GM10248 (cell line): ENCODE results near the gene B9D2.
A peak's percentile ranks its signal among the peaks of the same experiment; 100 is the strongest.

Experiments
- CTCF ChIA-PET: fragments of 300-600 bp; sonication (Branson Sonifier 250); formaldehyde crosslinking; extraction: SDS; loops from one replicate; lab custom pipeline; 2021; ENCODE audit warnings: antibody characterized with exemption; lab: Yijun Ruan, JAX
- POLR2A ChIA-PET: fragments of 350-650 bp; sonication (Branson Sonifier 250); formaldehyde crosslinking; extraction: SDS; loops from one replicate; lab custom pipeline; 2020; ENCODE audit warnings: antibody characterized with exemption; lab: Yijun Ruan, JAX
- DNase-seq: peaks from one replicate; pipeline ENCODE4 v3.0.0; 2012; ENCODE audit errors: extremely low spot score
- TF ChIP-seq, protein P1 (sequence below): IDR thresholded peaks from 2 replicates; pipeline ENCODE4 v1.5.1; 2012; ENCODE audit warnings: mild to moderate bottlenecking, low read depth; ENCODE audit errors: extremely low read depth, missing control alignments, control extremely low read depth

The B9D2 gene

DNA sequence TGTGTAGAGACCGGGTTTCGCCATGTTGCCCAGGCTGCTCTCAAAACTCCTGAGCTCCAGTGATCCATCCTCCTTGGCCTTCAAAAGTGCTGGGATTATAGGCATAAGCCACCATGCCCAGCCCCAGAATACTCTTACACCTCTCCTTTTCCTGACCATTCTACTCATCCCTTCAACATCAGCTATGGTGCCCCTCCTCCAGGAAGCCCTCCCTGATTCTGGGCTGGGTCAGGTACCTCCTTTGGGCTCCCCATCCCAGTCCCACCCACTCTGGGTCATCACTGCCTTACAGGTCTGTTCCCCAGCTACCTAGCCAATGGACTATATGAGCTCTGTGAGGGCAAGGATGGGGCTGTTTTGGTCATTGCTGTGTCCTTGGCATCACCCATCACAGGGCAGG is 19.8 kb downstream of the B9D2 start:
- TF ChIP-seq, protein P1, sequence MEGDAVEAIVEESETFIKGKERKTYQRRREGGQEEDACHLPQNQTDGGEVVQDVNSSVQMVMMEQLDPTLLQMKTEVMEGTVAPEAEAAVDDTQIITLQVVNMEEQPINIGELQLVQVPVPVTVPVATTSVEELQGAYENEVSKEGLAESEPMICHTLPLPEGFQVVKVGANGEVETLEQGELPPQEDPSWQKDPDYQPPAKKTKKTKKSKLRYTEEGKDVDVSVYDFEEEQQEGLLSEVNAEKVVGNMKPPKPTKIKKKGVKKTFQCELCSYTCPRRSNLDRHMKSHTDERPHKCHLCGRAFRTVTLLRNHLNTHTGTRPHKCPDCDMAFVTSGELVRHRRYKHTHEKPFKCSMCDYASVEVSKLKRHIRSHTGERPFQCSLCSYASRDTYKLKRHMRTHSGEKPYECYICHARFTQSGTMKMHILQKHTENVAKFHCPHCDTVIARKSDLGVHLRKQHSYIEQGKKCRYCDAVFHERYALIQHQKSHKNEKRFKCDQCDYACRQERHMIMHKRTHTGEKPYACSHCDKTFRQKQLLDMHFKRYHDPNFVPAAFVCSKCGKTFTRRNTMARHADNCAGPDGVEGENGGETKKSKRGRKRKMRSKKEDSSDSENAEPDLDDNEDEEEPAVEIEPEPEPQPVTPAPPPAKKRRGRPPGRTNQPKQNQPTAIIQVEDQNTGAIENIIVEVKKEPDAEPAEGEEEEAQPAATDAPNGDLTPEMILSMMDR = no peak
- CTCF ChIA-PET = interaction anchor here (1.0 kb wide), 1 partner anchor 9 kb away, joined by 6 read pairs; no protein-coding TSS in a partner anchor
- POLR2A ChIA-PET = no interaction called here
- DNase-seq = no peak

DNA sequence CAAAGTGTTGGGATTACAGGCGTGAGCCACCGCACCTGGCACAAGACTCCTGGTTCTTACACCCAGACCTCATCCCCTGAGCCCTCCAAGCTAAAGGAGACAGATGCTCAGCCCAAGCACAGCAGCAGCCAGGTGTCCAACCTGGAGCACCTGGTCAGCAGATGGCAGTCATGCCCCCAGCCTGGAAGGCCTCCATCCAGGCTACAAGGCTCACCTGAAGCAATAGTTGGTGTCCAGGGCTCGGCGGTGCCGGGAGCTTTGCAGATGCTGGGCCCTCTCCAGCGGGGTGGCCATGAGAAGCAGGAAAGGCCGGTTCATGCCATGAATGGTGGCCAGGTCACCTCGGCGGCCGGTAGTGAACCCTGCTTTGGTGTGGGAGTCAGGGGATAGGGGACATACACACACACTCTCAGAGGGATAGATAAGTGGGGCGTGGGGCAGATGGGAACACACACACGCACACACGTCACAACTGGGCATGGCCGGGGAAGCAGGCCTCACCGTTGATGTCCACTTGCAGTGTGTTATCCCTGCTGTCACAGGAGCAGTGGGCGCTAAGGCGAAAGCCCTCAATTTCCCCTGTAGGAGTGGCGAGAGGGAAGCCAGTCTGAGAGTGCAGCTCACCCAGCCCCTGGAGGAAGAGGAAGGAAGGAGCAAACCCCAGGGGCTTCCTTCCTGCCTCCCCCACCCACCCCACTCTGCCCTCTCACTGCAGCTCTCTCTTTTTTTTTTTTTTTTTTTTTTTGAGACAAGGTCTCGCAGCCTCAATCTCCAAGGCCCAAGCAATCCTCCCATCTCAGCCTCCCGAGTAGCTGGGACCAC is 22.1 kb downstream of the B9D2 start:
- no peak for DNase-seq
- CTCF ChIA-PET = interaction anchor here (5.1 kb wide), 1 partner anchor 10 kb away, joined by 27 read pairs; the partner anchor contains the start of gene TGFB1
- POLR2A ChIA-PET = interaction anchor here (0.7 kb wide), 1 partner anchor 21 kb away, joined by 3 read pairs; no protein-coding TSS in a partner anchor
- TF ChIP-seq, protein P1 = peak; percentile 19

GRCh38 chr19:41339936-41340335 is 24.0 kb downstream of the B9D2 start:
- ChIA-PET POLR2A (no interaction called here), CTCF (interaction anchor here (5.1 kb wide), 1 partner anchor 12 kb away, joined by 27 read pairs; the partner anchor contains the start of gene TGFB1)
- no peak for DNase-seq
- TF ChIP-seq, protein P1 = no peak

- CTCF ChIA-PET = interaction anchor here (1.0 to 4.6 kb wide), 5 partner anchors 8 to 27 kb away, joined by 4 to 18 read pairs (median 7); no protein-coding TSS in a partner anchor
- POLR2A ChIA-PET = interaction anchor here (1.2 to 1.5 kb wide), 2 partner anchors 8 to 33 kb away, joined by 3 to 6 read pairs; no protein-coding TSS in a partner anchor
- TF ChIP-seq, protein P1 = no peak
- DNase-seq = no peak
Observed at GRCh38 chr19:41335467-41335866, 28.5 kb downstream of the B9D2 start.

DNA sequence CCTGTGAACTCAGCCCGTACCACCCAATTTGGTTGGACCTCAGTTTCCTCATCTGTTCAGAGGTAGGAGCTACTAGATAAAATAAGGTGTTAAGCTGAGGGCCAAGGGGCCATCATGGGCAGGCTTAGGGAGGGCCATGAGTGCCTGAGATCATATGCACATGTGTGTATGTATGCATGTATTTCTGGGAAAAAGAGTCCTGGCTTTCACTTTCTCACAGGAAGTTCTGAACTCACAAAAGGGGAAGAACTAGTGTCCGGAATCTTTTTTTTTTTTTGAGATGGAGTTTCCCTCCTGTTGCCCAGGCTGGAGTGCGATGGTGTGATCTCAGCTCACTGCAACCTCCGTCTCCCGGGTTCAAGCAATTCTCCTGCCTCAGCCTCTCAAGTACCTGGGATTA is 29.2 kb downstream of the B9D2 start:
- DNase-seq = no peak
- CTCF ChIA-PET = interaction anchor here (1.0 to 4.6 kb wide), 5 partner anchors 12 to 236 kb away, joined by 3 to 18 read pairs (median 4); no protein-coding TSS in a partner anchor
- POLR2A ChIA-PET = interaction anchor here (1.2 kb wide), 1 partner anchor 32 kb away, joined by 3 read pairs; no protein-coding TSS in a partner anchor
- TF ChIP-seq, protein P1 = no peak

DNA sequence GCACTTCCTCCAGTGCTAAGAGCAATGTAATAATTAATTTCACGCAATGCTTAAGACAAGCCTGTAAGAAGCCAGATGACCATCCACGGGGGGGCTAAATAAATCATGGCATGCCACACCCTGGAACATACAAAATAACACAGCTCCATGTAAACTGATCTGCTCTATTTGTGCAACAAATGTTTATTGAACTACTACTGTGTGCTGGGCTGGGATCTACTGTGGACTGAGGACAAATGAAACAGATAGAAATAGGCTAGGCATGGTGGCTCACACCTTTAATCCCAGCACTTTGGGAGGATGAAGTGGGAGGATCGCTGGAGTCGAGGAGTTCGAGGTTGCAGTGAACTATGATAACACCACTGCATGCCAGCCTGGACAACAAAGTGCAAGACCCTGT is 31.5 kb downstream of the B9D2 start:
- ChIA-PET CTCF (interaction anchor here (4.6 kb wide), 1 partner anchor 20 kb away, joined by 18 read pairs; no protein-coding TSS in a partner anchor), POLR2A (no interaction called here)
- DNase-seq = no peak
- TF ChIP-seq, protein P1 = no peak
